IPS DF 4.7 (cell line): Measurements from ENCODE around the gene EFL1.

Experiments used
- DNase-seq: peaks from one replicate; pipeline ENCODE4 v3.0.0-alpha.2; 2013; ENCODE audit warnings: low spot score; ENCODE audit errors: extremely low read depth

The EFL1 gene

DNA sequence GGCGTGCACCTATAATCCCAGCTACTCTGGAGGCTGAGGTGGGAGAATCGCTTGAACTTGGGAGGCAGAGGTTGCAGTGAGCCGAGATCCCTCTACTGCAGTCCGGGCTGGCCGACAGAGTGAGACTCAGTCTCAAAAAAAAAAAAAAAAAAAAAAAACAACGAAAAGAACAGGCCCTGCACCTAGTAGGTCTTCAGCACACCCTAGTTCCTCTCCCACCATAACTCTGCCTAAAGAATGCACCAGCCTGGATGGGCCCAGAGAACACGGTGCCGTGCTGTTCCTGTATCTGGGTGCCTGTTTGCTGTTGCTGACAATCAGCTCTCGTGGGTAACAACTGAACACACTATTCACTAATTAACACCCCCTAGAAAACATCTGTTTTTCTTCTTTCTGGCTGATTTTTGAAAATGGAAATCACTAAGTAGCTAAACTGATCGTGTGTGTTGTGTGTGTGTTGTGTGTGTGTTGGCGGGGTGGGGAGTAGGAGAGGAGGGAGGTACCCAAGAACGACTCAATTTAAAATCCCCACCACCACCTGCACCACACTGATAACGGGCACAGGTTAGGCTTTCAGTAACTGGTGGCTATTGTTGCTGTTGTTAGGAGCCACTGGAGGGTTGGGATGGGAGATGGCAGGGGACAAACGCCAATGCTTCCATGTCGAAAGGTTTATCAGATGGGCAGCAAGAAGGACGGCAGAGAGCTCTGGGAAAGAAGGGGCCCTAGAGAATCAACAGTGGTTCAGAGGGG lies 176.1 kb downstream of the EFL1 start:
- DNase-seq = no peak

DNA sequence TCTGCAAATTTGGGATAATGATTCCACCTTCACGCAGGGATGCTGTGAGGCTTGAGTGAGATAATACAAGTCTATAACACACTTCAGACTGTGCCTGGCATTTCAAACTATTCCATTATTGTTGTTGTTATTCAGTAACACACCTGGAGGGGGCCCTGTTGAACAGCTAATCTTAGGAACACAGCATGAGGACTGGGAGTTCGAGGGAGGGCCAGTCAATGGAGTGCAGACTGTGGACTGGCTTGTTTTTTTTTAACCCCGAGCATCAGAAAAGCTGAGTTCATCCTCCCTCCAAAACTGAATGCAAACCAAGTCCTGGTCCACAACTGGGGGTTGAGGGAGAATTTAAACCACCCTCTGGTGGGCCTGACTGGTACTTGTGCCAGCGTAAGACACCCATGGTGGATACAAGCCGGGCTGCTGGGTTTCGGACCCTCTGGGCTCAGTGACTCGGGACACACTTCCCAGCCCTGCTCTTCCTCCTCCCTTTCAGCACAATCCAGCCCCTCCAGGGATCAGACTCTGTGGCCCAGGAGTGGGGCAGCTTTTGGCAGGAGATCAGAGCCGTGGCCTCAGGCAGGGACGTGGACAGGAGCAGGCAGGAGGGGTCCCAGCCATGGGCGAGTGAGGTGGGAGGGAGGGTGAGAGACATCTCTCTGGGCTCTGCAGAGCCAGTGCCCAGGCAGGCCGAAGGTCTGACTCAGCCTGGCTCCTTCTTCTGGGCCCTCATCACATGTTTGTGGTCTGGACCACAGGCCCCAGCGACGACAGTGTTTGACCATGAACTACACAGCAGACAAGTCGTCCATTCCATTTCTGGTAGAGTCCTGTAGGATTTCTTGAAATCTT lies 180.4 kb downstream of the EFL1 start:
- no peak for DNase-seq

DNA sequence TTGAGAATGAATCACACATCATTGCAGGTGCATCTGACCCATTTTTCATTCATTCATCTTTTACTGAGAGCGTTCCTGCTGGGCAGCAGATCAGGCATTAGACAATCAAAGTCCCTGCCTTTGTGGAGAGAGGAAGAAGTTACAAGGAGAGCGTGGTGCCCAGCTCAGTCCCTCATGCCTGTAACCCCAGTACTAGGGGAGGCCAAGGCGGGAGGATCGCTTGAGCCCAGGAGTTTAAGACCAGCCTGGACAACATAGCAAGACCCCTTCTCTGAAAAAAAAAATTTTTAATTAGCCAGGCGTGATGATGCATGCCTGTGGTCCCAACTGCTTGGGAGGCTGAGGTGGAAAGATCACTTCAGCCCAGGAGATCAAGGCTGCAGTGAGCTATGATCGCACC lies 181.8 kb downstream of the EFL1 start:
- no peak for DNase-seq
